ENCODE results near the gene OR10V1. TPM values are rescaled to one million over a fixed set of nuclear protein-coding genes. Genes with fewer than 3 reads are reported as not detected.

The OR10V1 gene
- total RNA-seq, 3 donors from 2014 or later (not counting 1 experiment from before 2014, with no cell fraction given) = not detected

DNA sequence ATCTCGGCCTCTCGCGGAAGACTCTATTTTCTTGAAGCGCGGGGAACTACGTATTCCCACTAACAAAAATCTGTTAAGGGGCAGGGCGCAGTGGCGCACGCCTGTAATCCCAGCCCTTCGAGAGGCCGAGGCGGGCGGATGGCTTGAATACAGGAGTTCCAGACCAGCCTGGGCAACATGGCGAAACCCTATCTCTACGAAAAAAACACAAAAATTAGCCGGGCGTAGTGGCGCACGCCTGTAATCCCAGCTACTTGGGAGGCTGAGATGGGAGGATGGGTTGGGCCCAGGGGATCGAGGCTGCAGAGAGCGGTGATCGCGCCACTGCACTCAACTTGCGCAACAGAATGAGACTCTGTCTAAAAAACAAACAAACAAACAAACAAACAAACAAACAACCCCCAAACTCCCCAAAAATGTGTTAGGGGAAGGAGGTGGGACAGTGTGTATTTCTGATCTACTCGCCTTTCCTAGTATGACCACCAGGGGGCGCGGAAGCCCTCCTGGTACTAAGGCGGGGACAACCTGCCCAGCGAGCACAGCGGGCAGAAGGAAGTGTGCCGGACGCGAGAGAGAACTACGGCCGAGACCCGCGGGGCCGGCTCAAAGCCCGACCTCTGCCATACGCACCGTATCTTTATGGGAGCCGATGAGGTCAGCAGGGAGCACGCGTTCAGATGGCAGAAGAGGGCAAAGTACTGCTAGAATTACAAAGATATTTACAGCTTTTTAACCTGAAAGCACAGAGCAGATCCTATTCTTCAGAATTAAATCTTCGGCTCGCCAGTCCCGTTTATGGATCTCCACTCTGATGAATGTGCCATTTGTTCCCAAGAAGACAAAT is 40.2 kb upstream of the OR10V1 start:
- peak; percentile 67 to 83 (median 75) for ATAC-seq
- Mint-ChIP-seq H3K27ac (peak overlapping the region; percentile 80 to 84), H3K36me3 (no peaks in the 10 kb centered on the region), H3K27me3 (ENCODE audit: low read depth in 2 of 2) (peaks cover 6 to 9% of the 10 kb centered on the region in 2 donors), H3K4me1 (peaks cover 41 to 47% of the 10 kb centered on the region in 2 donors), H3K9me3 (no peaks in the 10 kb centered on the region), H3K4me3 (peak overlapping the region; percentile 96)
- Histone ChIP-seq H3K9me3 (ENCODE audit: control insufficient read depth, insufficient read depth, low read length) (no peaks in the 10 kb centered on the region), H3K27me3 (ENCODE audit: control insufficient read depth, insufficient read depth, low read length) (no peaks in the 10 kb centered on the region), H3K4me1 (ENCODE audit: control insufficient read depth, insufficient read depth, low read length) (peaks cover 27% of the 10 kb centered on the region), H3K27ac (ENCODE audit: low read length) (no peak overlapping the region), H3K4me3 (ENCODE audit: low read length) (peak overlapping the region; percentile 74), H3K36me3 (ENCODE audit: control insufficient read depth, insufficient read depth, low read length) (no peaks in the 10 kb centered on the region)
- intact Hi-C loops (cut with micrococcal nuclease) = loop anchor here (1.0 to 5.0 kb wide), 3 partner anchors 48 to 438 kb away; partner anchors contain the start of gene MRPL16
- peak; percentile 82 to 90 for DNase-seq
- TF ChIP-seq, protein P1, sequence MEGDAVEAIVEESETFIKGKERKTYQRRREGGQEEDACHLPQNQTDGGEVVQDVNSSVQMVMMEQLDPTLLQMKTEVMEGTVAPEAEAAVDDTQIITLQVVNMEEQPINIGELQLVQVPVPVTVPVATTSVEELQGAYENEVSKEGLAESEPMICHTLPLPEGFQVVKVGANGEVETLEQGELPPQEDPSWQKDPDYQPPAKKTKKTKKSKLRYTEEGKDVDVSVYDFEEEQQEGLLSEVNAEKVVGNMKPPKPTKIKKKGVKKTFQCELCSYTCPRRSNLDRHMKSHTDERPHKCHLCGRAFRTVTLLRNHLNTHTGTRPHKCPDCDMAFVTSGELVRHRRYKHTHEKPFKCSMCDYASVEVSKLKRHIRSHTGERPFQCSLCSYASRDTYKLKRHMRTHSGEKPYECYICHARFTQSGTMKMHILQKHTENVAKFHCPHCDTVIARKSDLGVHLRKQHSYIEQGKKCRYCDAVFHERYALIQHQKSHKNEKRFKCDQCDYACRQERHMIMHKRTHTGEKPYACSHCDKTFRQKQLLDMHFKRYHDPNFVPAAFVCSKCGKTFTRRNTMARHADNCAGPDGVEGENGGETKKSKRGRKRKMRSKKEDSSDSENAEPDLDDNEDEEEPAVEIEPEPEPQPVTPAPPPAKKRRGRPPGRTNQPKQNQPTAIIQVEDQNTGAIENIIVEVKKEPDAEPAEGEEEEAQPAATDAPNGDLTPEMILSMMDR (IDR thresholded peaks at IDR 0.05) = peak; percentile 84
- 39% methylated on average over 42 of the region's 47 CpGs for WGBS (ENCODE audit: insufficient coverage)

DNA sequence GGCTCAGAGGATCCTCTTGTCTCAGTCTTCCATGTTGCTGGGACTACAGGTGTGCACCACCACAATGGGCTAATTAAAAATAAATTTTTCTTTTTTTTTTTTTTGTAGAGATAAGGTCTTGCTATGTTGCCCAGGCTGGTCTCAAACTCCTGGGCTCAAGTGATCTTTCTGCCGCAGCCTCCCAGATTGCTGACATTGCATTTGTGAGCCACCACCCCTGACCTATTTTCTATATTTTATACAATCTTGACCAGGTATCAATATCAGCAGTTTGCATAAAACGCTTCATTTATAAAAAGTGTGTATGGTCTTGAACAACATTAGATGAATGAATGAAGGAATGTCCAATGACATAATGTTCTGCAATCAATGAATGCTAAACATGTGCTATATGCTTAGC is 32.5 kb upstream of the OR10V1 start:
- no peaks in the 10 kb centered on the region for H3K9me3 ChIP-seq (ENCODE audit: control insufficient read depth, insufficient read depth, low read length)
- no peaks in the 10 kb centered on the region for H3K4me1 ChIP-seq (ENCODE audit: control insufficient read depth, insufficient read depth, low read length)
- no peaks in the 10 kb centered on the region for H3K9me3 Mint-ChIP-seq
- H3K27me3 Mint-ChIP-seq (ENCODE audit: low read depth in 2 of 2) = peaks cover 21 to 38% of the 10 kb centered on the region in 2 donors
- H3K36me3 Mint-ChIP-seq = no peaks in the 10 kb centered on the region
- no peaks in the 10 kb centered on the region for H3K4me1 Mint-ChIP-seq
- intact Hi-C loops (cut with micrococcal nuclease) = no loop called here
- DNase-seq (no peak), ATAC-seq (no peak)
- H3K27me3 ChIP-seq (ENCODE audit: control insufficient read depth, insufficient read depth, low read length) = no peaks in the 10 kb centered on the region
- 89% methylated on average over 2 of the region's 2 CpGs for WGBS (ENCODE audit: insufficient coverage)
- no peak overlapping the region for H3K4me3 Mint-ChIP-seq
- H3K36me3 ChIP-seq (ENCODE audit: control insufficient read depth, insufficient read depth, low read length) = no peaks in the 10 kb centered on the region
- H3K27ac Mint-ChIP-seq = no peak overlapping the region
- TF ChIP-seq, protein P1 (IDR thresholded peaks at IDR 0.05) = no peak
- H3K4me3 ChIP-seq (ENCODE audit: low read length) = no peak overlapping the region
- no peak overlapping the region for H3K27ac ChIP-seq (ENCODE audit: low read length)

DNA sequence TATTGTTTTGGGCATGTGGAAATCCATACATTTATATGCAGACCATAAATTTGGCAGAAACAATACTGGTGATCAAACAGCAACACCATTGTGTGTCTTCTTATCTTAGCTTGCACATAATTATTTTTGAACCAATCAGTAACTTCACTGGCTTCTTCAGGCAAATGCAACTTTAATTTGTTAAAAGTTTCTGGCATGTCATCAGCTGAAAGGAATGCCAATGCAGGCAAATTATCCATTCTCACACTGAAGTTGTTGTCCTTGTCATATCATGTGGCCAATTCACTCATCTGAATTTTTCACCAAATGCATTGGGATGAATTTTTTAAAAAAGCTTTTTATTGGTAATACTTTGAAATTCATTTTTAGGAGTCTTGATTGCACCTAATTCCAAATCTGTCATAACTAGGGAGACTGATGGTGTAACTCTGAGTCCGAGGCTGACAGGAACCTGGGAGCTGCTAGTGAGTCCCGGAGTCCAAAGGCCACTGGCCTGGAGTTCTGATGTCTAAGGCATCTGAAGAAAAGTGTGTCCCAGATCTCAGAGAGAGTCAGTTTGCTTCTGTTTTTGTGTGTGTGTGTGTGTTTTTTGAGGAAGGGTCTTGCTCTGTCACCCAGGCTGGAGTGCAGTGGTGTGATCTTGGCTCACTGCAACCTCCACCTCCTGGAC is 17.4 kb upstream of the OR10V1 start:
- no peak overlapping the region for H3K27ac ChIP-seq (ENCODE audit: low read length)
- no peak overlapping the region for H3K4me3 Mint-ChIP-seq
- H3K9me3 ChIP-seq (ENCODE audit: control insufficient read depth, insufficient read depth, low read length) = no peaks in the 10 kb centered on the region
- ATAC-seq = no peak
- H3K27me3 Mint-ChIP-seq (ENCODE audit: low read depth in 2 of 2) = peaks cover 0 to 3% of the 10 kb centered on the region in 2 donors
- H3K4me3 ChIP-seq (ENCODE audit: low read length) = no peak overlapping the region
- no peaks in the 10 kb centered on the region for H3K36me3 ChIP-seq (ENCODE audit: control insufficient read depth, insufficient read depth, low read length)
- TF ChIP-seq, protein P1 (IDR thresholded peaks at IDR 0.05) = no peak
- H3K4me1 ChIP-seq (ENCODE audit: control insufficient read depth, insufficient read depth, low read length) = peaks cover 9% of the 10 kb centered on the region
- H3K9me3 Mint-ChIP-seq = peaks cover 0 to 2% of the 10 kb centered on the region in 2 donors
- 89% methylated on average over 2 of the region's 2 CpGs for WGBS (ENCODE audit: insufficient coverage)
- no peak for DNase-seq
- H3K4me1 Mint-ChIP-seq = peaks cover 18% of the 10 kb centered on the region in 2 donors
- H3K36me3 Mint-ChIP-seq = no peaks in the 10 kb centered on the region
- no peaks in the 10 kb centered on the region for H3K27me3 ChIP-seq (ENCODE audit: control insufficient read depth, insufficient read depth, low read length)
- H3K27ac Mint-ChIP-seq = no peak overlapping the region
- intact Hi-C loops (cut with micrococcal nuclease) = no loop called here

Data from natural killer cell (primary cell).